Measurements from ENCODE around the gene WWP2.
"Not testable (repeated sequence)": the region's sequence is repeated elsewhere in the genome, so short reads cannot be mapped to it uniquely, and the experiment has no call there.

Gene WWP2

DNA sequence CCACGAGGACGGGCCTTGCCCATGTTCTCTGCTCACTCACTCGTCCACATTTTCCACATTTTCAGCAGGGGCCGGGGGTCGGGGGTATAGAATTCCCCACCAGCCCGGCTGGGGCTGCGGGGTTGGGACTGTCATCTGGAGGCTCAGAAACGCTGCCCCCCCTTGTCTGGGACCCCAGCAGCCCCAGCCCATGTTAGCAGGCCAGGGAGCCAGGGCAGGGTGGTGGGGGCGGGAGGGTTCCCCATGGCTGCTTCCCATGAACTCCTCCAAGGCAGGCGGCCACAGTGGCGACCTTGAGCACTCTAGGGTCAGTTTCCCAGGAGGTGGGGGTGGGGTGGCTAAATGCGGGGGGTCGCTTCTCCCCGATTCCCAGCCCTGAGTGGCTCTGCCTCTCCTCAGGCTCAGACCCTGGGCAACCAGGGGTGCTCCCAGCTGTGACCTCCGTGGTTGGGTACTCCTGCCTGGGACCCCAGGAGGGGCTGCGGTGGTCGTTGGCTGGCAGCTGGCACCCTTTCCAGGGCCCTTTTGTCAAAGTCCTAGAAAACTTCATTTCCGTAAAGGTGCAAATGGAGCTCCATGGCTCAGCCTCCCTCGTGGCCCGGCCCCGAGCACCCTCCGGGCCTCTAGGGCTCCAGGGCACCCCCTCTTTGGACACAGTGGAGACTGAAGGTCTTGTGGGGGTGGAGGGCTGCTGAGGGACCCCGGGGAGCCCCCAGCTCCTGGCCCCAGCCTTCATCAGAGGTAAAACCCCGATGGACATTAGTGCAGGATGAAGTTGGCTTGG, 190.6 kb downstream of the WWP2 start:
- not testable (repeated sequence) for DNase-seq

DNA sequence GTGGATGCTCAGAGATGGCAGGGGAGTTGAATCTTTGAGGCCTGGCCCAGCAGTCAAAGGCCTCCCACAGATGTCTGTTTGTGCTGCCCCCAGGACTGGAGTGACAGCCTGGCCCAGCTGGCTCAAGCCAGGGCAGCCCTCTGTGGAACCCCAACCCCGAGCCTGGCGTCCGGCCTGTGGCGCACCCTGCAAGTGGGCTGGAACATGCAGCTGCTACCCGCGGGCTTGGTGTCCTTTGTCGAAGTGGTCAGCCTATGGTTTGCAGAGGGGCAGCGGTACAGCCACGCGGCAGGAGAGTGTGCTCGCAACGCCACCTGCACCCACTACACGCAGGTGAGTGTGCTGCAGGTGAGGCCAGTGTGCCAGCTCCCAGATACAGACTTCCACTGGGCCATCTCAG, 192.1 kb downstream of the WWP2 start:
- DNase-seq: not testable (repeated sequence)

DNA sequence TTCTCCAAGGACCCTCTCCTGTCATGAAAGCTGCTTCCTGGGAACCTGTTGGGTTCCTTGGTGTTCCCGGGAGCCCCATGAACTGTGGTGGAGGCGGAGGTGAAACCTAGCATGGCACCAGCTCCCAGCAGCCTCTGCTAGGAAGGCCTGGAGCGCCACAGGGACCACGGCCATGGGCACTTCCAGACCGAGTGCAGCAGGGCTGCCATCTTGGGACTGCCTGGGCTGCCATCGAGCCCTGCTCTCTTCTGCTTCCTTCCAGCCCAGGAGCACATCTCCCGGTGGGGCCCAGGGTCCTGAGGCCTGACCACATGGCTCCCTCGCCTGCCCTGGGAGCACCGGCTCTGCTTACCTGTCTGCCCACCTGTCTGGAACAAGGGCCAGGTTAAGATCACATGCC, 201.2 kb downstream of the WWP2 start:
- not testable (repeated sequence) for DNase-seq

DNA sequence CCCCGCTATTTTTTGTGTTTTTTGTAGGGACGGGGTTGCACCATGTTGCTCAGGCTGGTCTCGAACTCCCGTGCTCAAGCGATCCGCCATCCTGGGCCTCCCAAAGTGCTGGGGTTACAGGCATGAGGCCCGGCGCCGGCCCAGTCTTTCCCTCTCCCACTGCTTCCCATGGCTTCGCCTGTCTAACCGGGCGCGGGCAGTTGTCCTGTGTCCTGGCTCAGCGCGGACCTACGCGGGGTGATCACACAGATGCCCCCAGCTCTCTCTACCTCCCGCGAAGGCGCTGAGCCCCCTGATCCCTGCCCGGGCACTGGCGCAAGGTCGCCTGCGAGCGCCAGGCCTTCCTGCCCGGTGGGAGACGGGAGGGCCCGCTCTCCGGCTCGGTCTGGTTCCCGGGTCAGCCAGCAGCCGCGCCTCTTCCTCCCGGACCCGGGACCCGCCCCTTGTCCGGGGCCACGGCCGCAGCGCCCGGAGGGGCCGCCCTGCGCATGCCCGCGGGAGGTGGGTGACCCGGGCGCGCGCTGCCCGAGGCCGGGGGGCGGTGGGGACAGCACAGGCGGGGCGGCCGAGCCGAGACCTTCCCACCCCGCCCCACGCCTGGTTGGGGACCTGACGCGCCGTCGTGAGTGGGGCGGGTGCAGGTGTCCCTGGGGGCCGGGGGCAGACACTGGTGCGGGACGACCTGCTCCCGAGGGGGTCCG, 203.0 kb downstream of the WWP2 start:
- not testable (repeated sequence) for DNase-seq

DNA sequence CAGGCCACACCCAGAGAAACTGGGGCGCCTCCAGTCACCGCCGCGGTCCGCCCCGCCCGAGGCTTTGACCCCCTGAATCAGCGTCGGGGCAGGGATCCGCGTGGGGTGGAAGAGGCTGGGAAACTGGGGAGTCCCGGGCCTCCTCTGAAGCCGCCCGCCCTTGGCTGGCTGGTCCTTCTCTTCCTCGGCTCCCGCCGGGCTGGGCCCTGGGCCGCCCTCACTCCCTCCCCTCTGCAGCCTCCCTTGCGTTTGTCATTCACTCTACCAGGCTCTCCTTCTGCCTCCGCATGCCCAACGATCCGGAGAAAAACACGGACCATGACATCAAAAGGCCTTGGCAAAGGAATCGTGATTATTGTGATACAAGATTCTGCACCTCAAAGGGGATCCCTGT, 203.5 kb downstream of the WWP2 start:
- DNase-seq: not testable (repeated sequence)

DNA sequence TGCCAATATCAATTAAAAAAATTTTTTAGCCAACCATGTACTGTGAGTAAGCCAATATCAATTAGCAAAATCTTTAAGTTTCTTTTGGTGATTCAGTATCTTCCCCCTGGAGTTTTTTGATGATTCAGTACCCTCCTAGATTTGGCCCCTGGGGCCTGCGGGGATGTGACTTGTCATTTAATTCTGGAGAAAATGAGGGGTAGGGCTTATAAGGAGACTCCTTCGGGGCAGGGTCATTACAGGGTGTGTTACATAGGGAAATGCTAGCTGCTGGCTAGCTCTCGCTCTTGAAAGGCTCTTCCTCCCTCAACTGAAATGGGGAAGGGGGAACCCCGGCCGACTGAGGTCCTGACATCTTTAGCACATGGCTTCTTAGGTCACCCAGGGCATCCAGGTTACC, 205.6 kb downstream of the WWP2 start:
- not testable (repeated sequence) for DNase-seq

DNA sequence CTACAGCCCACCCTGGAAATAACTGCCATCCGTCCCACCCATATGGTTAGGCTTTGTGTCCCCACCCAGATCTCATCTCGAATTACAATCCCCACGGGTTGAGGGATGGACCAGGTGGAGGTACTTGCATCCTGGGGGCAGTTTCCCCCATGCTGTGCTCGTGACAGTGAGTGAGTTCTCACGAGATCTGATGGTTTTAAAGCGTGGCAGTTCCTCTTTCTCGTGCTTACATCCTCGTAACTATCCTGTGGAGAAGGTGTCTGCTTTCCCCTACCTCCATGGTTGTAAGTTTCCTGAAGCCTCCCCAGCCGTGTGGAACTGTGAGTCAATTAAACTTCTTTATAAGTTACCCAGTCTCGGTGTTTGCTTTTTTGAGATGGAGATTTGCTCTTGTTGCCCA, 206.0 kb downstream of the WWP2 start:
- not testable (repeated sequence) for DNase-seq

DNA sequence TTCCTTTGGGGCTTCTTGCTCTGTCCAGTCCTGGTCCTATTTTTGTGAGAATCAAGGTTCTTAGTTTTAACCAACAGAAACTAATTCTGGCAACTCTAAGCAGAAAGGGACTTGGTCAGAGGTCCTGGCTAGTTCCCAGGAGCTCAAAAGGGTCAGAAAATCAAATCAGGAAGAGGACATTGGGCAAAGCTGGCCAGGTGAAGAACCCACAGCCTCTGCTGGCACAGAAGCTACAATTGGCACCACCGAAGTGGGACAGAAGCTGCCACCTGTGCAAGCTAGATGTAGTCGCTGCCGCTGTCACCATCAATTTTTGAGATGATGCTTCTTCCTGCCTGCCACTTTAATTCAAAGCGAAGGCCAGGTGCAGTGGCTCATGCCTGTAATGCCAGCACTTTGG, 207.5 kb downstream of the WWP2 start:
- not testable (repeated sequence) for DNase-seq

DNA sequence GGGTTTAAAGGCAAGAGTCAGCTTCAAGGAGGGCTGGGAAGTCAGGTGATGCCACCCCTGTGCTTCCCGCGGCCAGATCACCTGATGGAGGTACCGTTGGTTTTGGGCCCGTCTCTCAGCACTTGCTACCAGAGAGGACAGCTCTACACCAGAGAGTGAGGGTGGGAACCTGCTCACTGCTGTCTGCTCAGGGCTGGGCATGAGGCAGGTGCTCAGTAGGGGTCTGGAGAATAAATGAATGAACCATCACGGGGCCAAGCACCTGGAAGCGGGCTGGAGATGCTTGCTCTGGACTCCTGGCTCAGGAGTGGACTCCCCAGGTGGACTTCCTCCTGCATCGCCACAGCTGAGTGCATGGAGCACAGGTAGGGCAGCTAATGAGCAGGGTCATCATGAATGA, 210.0 kb downstream of the WWP2 start:
- not testable (repeated sequence) for DNase-seq

DNA sequence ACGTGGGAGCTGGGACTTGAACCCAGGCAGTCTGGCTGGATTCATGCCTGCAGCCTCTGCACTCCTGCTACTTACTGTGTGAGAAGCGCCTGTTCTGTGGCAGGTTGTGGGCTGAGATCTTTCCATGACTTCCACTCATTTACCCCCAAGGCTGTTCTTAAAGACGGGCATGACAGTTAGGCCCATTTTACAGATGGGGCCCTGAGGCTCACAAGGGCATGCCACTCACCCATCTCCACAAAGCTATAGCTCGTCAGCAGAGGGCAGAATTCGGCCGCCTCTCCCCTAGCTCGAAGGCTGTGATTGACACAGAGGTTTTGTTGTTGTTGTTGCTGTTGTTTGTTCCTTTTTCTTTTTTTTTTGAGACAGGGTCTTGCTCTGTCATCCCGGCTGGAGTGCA, 210.8 kb downstream of the WWP2 start:
- DNase-seq: not testable (repeated sequence)

DNA sequence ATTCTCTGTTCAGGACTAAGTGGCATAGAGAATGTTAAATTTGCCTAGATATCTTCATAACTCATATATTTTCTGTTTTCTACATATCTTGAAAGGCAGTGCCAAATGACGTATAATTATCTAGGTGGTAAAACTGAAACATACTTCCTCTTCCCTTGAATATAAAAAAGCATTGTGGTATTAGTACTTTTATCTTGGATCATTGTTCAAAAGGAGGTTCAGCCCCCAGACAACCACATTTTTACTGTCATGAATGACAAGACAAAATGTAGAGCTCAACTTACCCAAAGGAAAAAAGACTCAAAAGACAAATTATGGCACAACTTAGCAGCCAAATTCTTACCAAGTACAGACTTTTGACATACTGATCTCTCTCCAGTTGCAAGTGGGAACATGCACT, 223.1 kb downstream of the WWP2 start:
- not testable (repeated sequence) for DNase-seq

All from AML-193 (cell line).